GM12801 (cell line): ENCODE results near the gene HIP1.

Experiments used
- CTCF ChIP-seq: IDR thresholded peaks from one replicate; pipeline ENCODE4 v1.5.1; 2011; ENCODE audit warnings: control low read depth; ENCODE audit not compliant: insufficient read length; ENCODE audit errors: extremely low read depth

Gene HIP1

GRCh38 chr7:75628055-75628454 lies 110.7 kb downstream of the HIP1 start:
- TF ChIP-seq CTCF, result no peak

GRCh38 chr7:75626954-75627353 lies 111.8 kb downstream of the HIP1 start:
- TF ChIP-seq CTCF, result no peak

- no peak for TF ChIP-seq CTCF
Observed at GRCh38 chr7:75625868-75626267, 112.9 kb downstream of the HIP1 start.

- no peak for TF ChIP-seq CTCF
Observed at GRCh38 chr7:75624134-75624832, 114.5 kb downstream of the HIP1 start.

GRCh38 chr7:75623390-75624133 lies 115.2 kb downstream of the HIP1 start:
- no peak for TF ChIP-seq CTCF

GRCh38 chr7:75621124-75621523 lies 117.6 kb downstream of the HIP1 start:
- TF ChIP-seq CTCF, result no peak

- TF ChIP-seq CTCF, result no peak
Observed at GRCh38 chr7:75619636-75620035, 119.1 kb downstream of the HIP1 start.
